ENCODE results near the gene BCL2L15.

GRCh38 chr1:113859478-113860175, 27.8 kb downstream of the BCL2L15 start:
- TF ChIP-seq POLR2AphosphoS5 (IDR thresholded peaks at IDR 0.05; ENCODE audit: low read depth, low read length) (no peak), TAF1 (IDR thresholded peaks at IDR 0.05; ENCODE audit: low read depth, low read length) (no peak), POLR2A (IDR thresholded peaks at IDR 0.05; ENCODE audit: low read depth, low read length) (no peak)

All from GM12891 (cell line).